ENCODE measurements around the gene MOSMO.
A peak's percentile ranks its signal among the peaks of the same experiment; 100 is the strongest.

Gene MOSMO

GRCh38 chr16:22054847-22055590 lies 47.1 kb downstream of the MOSMO start:
- 50% methylated on average over 2 of the region's 5 CpGs for WGBS (ENCODE audit: insufficient coverage)
- Histone ChIP-seq H3K9me3 (ENCODE audit: control extremely low read depth in 1 of 5, control insufficient read depth in 4 of 5, insufficient read depth in 2 of 5, low read depth in 1 of 5, low read length in 4 of 5) (no peaks in the 10 kb centered on the region), H3K4me1 (ENCODE audit: control extremely low read depth in 1 of 4, control insufficient read depth in 4 of 4, insufficient read depth in 4 of 4, low read length in 3 of 4) (peaks cover 6 to 18% (median 7%) of the 10 kb centered on the region in 4 experiments), H3K27me3 (replicated peaks in 2 of 5; ENCODE audit: control insufficient read depth in 4 of 5, insufficient read depth in 5 of 5, low read length in 4 of 5) (no peaks in the 10 kb centered on the region), H3K27ac (ENCODE audit: insufficient read depth in 1 of 2, low read depth in 1 of 2, low read length in 2 of 2, poor library complexity in 1 of 2, severe bottlenecking in 2 of 2) (peak overlapping the region in 1 of 2 experiments; percentile 7), H3K4me3 (ENCODE audit: control insufficient read depth in 1 of 7, extremely low read depth in 1 of 7, insufficient read depth in 4 of 7, low read depth in 2 of 7, low read length in 6 of 7) (peak overlapping the region in 1 of 7 experiments; percentile 46), H3K36me3 (ENCODE audit: control insufficient read depth in 4 of 4, insufficient read depth in 4 of 4, low read length in 3 of 4) (no peaks in the 10 kb centered on the region)
- POLR2A ChIA-PET = no interaction called here
- DNase-seq = peak; percentile 4 to 75 (median 64)
- CTCF ChIA-PET = interaction anchor here (1.0 to 2.4 kb wide), 5 partner anchors 23 to 133 kb away, joined by 3 to 13 read pairs (median 5); no protein-coding TSS in a partner anchor

DNA sequence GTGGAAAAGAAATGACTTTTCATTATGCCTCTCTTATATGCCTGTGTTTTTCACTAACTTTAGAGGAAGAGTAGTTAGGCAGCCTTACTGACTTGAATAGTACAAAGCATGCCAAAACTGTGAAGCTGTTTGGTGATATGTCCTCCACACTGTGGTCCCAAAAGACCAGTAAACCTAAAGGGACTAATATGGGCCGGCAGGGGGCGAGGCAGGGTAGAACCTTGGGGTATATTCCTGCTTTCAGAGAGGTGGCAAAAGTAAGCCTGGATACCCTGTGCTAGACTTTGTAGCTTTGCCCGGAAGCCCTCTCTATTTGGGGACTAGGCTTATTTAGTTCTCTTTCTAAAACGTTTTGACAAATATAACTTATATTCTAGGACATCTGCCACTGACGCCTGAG lies 48.0 kb downstream of the MOSMO start:
- CTCF ChIA-PET = interaction anchor here (1.0 to 2.4 kb wide), 5 partner anchors 22 to 133 kb away, joined by 3 to 13 read pairs (median 5); no protein-coding TSS in a partner anchor
- no peaks in the 10 kb centered on the region for H3K36me3 ChIP-seq (ENCODE audit: control insufficient read depth in 4 of 4, insufficient read depth in 4 of 4, low read length in 3 of 4)
- peaks cover 6 to 18% (median 7%) of the 10 kb centered on the region in 4 experiments for H3K4me1 ChIP-seq (ENCODE audit: control extremely low read depth in 1 of 4, control insufficient read depth in 4 of 4, insufficient read depth in 4 of 4, low read length in 3 of 4)
- DNase-seq = no peak
- no peaks in the 10 kb centered on the region for H3K27me3 ChIP-seq (replicated peaks in 2 of 5; ENCODE audit: control insufficient read depth in 4 of 5, insufficient read depth in 5 of 5, low read length in 4 of 5)
- POLR2A ChIA-PET = no interaction called here
- H3K9me3 ChIP-seq (ENCODE audit: control extremely low read depth in 1 of 5, control insufficient read depth in 4 of 5, insufficient read depth in 2 of 5, low read depth in 1 of 5, low read length in 4 of 5) = no peaks in the 10 kb centered on the region
- WGBS (ENCODE audit: insufficient coverage) = 93% methylated on average over 5 of the region's 5 CpGs
- H3K27ac ChIP-seq (ENCODE audit: insufficient read depth in 1 of 2, low read depth in 1 of 2, low read length in 2 of 2, poor library complexity in 1 of 2, severe bottlenecking in 2 of 2) = no peak overlapping the region
- H3K4me3 ChIP-seq (ENCODE audit: control insufficient read depth in 1 of 7, extremely low read depth in 1 of 7, insufficient read depth in 4 of 7, low read depth in 2 of 7, low read length in 6 of 7) = no peak overlapping the region

DNA sequence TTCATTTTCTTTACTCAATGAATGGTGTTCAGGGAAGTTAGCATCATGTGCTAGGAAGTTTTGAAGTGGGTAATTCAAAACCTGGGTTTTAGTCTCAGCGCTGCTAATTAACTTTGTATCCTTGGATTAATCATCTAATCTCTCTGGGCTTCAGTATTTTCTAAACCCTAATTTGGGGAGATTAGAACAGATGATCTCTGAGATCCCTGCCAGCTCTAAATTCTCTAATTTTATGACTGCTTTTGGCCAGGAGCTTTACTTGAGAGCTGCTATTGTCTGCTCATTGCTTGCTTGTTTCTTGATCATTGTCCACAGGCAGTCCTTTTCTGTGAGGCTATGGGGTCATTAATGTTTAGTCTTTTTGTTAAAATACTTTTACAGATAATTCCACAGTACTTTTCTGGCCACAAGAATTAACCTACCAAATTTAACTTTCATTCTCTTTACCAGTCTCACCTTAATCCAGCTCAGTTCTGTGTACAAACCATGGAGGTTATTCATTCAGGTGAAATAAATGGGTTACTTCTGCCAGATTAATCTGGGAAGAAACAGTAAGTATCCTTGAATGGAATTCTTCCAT lies 56.1 kb downstream of the MOSMO start:
- no peaks in the 10 kb centered on the region for H3K4me1 ChIP-seq (ENCODE audit: control extremely low read depth in 1 of 4, control insufficient read depth in 4 of 4, insufficient read depth in 4 of 4, low read length in 3 of 4)
- H3K9me3 ChIP-seq (ENCODE audit: control extremely low read depth in 1 of 5, control insufficient read depth in 4 of 5, insufficient read depth in 2 of 5, low read depth in 1 of 5, low read length in 4 of 5) = peaks cover 0 to 10% (median 6%) of the 10 kb centered on the region in 5 experiments
- no peak overlapping the region for H3K4me3 ChIP-seq (ENCODE audit: control insufficient read depth in 1 of 7, extremely low read depth in 1 of 7, insufficient read depth in 4 of 7, low read depth in 2 of 7, low read length in 6 of 7)
- WGBS (ENCODE audit: insufficient coverage) = 100% methylated on average over 1 of the region's 1 CpG
- POLR2A ChIA-PET = no interaction called here
- peaks cover 0 to 13% (median 1%) of the 10 kb centered on the region in 4 experiments for H3K36me3 ChIP-seq (ENCODE audit: control insufficient read depth in 4 of 4, insufficient read depth in 4 of 4, low read length in 3 of 4)
- CTCF ChIA-PET = interaction anchor here (1.2 to 1.6 kb wide), 3 partner anchors 35 to 119 kb away, joined by 3 to 5 read pairs (median 4); no protein-coding TSS in a partner anchor
- DNase-seq = no peak
- H3K27ac ChIP-seq (ENCODE audit: insufficient read depth in 1 of 2, low read depth in 1 of 2, low read length in 2 of 2, poor library complexity in 1 of 2, severe bottlenecking in 2 of 2) = no peak overlapping the region
- no peaks in the 10 kb centered on the region for H3K27me3 ChIP-seq (replicated peaks in 2 of 5; ENCODE audit: control insufficient read depth in 4 of 5, insufficient read depth in 5 of 5, low read length in 4 of 5)

DNA sequence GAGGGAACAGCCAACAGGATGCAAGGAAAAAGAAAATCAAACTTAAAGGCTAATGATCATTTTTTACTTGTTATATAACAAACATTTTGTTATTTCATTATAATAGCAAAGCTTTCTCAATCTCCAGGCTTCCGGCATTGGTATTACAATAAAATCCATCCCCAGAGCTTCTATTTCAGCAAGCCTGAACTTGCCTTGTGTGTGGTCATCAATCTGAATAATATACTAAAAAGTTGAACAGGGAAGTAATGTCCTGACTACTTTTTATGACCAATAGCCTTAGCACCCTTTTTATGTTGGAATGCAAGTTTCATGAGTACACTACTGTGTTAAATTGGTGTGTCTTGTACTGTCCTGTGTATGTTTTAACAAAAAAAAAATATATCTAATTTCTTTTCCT lies 57.3 kb downstream of the MOSMO start:
- Histone ChIP-seq H3K27ac (ENCODE audit: insufficient read depth in 1 of 2, low read depth in 1 of 2, low read length in 2 of 2, poor library complexity in 1 of 2, severe bottlenecking in 2 of 2) (no peak overlapping the region), H3K27me3 (replicated peaks in 2 of 5; ENCODE audit: control insufficient read depth in 4 of 5, insufficient read depth in 5 of 5, low read length in 4 of 5) (no peaks in the 10 kb centered on the region), H3K9me3 (ENCODE audit: control extremely low read depth in 1 of 5, control insufficient read depth in 4 of 5, insufficient read depth in 2 of 5, low read depth in 1 of 5, low read length in 4 of 5) (peaks cover 0 to 10% (median 6%) of the 10 kb centered on the region in 5 experiments), H3K36me3 (ENCODE audit: control insufficient read depth in 4 of 4, insufficient read depth in 4 of 4, low read length in 3 of 4) (peaks cover 0 to 13% (median 1%) of the 10 kb centered on the region in 4 experiments), H3K4me3 (ENCODE audit: control insufficient read depth in 1 of 7, extremely low read depth in 1 of 7, insufficient read depth in 4 of 7, low read depth in 2 of 7, low read length in 6 of 7) (no peak overlapping the region), H3K4me1 (ENCODE audit: control extremely low read depth in 1 of 4, control insufficient read depth in 4 of 4, insufficient read depth in 4 of 4, low read length in 3 of 4) (peaks cover 0 to under 1% (median 0%) of the 10 kb centered on the region in 4 experiments)
- CTCF ChIA-PET = interaction anchor here (1.4 to 5.2 kb wide), 3 partner anchors 12 to 63 kb away, joined by 4 to 29 read pairs (median 5); no protein-coding TSS in a partner anchor
- no CpG with 5 or more reads among the region's 1 CpG for WGBS (ENCODE audit: insufficient coverage)
- POLR2A ChIA-PET = no interaction called here
- no peak for DNase-seq

DNA sequence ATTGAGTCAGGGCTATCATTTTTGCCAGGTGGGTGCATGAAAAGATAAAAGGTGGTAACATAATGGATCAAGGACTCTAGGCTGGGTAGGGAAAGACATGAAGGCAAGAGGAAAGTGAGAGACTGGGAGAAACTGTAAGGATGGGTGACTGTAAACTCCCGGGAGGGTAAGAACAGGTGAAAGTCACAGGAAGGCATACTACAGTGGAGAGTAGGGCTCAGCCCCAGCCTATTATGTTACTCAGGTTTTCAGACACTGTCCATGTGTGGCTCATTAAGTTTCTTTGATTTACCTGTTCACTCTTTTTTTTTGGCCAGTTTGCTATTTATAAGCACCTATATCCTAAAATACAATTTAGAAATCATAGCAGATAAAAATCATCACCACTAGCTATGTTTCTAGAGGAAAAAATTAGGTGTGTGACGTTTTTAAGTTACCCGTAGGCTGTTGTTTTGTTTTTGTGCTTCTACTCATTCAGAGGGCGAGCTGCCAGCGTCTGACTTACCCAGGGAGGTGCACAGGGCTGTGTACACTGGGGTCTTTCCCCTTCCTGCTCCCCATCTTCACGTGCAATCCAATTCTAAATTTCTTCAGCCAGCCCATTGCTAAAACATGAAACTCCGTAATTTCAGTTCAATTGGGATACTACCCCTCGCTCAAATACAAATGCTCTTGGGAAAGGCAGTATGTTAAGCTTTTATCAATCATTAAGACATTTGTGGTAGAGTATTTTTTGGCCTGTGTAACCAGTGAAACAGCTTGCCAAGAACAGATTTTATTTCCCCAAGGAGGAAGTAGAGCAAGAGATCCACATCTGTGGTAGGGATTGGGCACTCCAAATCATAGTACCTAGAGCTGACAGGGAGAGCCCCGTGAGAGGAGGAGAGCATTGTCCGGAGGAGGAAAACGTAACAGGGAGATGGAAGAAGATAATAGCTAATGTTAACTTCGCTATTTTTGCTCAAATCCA lies 62.7 kb downstream of the MOSMO start:
- DNase-seq = peak in 1 of 3 donors; percentile 22
- ChIA-PET CTCF (interaction anchor here (0.7 to 2.3 kb wide), 7 partner anchors 21 to 118 kb away, joined by 3 to 13 read pairs (median 3); partner anchors contain the start of gene MOSMO), POLR2A (no interaction called here)
- no peak overlapping the region for H3K4me3 ChIP-seq (ENCODE audit: control insufficient read depth in 1 of 7, extremely low read depth in 1 of 7, insufficient read depth in 4 of 7, low read depth in 2 of 7, low read length in 6 of 7)
- no peak overlapping the region for H3K27ac ChIP-seq (ENCODE audit: insufficient read depth in 1 of 2, low read depth in 1 of 2, low read length in 2 of 2, poor library complexity in 1 of 2, severe bottlenecking in 2 of 2)
- H3K27me3 ChIP-seq (replicated peaks in 2 of 5; ENCODE audit: control insufficient read depth in 4 of 5, insufficient read depth in 5 of 5, low read length in 4 of 5) = no peaks in the 10 kb centered on the region
- peaks cover 0 to 10% (median 6%) of the 10 kb centered on the region in 5 experiments for H3K9me3 ChIP-seq (ENCODE audit: control extremely low read depth in 1 of 5, control insufficient read depth in 4 of 5, insufficient read depth in 2 of 5, low read depth in 1 of 5, low read length in 4 of 5)
- WGBS (ENCODE audit: insufficient coverage) = 67% methylated on average over 8 of the region's 12 CpGs
- peaks cover 0 to 8% (median 0%) of the 10 kb centered on the region in 4 experiments for H3K4me1 ChIP-seq (ENCODE audit: control extremely low read depth in 1 of 4, control insufficient read depth in 4 of 4, insufficient read depth in 4 of 4, low read length in 3 of 4)
- H3K36me3 ChIP-seq (ENCODE audit: control insufficient read depth in 4 of 4, insufficient read depth in 4 of 4, low read length in 3 of 4) = peaks cover 0 to 13% (median 1%) of the 10 kb centered on the region in 4 experiments

DNA sequence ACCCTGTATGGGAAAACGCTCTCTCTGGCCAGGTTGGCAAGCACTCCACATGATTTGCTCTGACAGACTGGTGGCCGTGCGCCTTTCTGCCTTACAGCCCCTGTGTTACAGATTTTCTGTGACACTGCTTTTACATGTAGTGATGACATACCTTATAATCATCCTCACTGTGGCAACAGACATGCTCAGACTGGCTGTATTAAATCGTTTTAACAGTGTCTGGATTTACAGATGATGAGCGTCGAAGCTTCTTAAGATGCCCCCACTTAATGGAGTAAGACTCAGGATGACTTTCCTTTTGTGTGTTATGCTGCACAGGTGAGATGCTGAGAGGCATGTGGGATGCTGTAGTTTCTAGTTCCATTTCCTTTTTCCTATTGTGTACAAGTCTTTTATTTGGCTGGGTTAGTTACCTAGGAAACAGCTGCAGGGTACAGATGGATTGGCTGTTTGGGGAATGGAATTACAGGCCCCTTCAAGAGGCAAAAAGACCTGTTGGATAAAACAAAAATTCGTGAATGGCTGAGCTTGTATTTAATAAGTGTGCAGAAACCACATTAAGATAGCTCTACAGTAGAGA lies 63.5 kb downstream of the MOSMO start:
- no peak overlapping the region for H3K27ac ChIP-seq (ENCODE audit: insufficient read depth in 1 of 2, low read depth in 1 of 2, low read length in 2 of 2, poor library complexity in 1 of 2, severe bottlenecking in 2 of 2)
- 93% methylated on average over 7 of the region's 7 CpGs for WGBS (ENCODE audit: insufficient coverage)

More for the DNA sequence above, 63.5 kb downstream of the MOSMO start:
- no peak for DNase-seq
- Histone ChIP-seq H3K27me3 (replicated peaks in 2 of 5; ENCODE audit: control insufficient read depth in 4 of 5, insufficient read depth in 5 of 5, low read length in 4 of 5) (no peaks in the 10 kb centered on the region), H3K4me1 (ENCODE audit: control extremely low read depth in 1 of 4, control insufficient read depth in 4 of 4, insufficient read depth in 4 of 4, low read length in 3 of 4) (peaks cover 0 to 8% (median 0%) of the 10 kb centered on the region in 4 experiments), H3K9me3 (ENCODE audit: control extremely low read depth in 1 of 5, control insufficient read depth in 4 of 5, insufficient read depth in 2 of 5, low read depth in 1 of 5, low read length in 4 of 5) (peaks cover 0 to 10% (median 6%) of the 10 kb centered on the region in 5 experiments), H3K4me3 (ENCODE audit: control insufficient read depth in 1 of 7, extremely low read depth in 1 of 7, insufficient read depth in 4 of 7, low read depth in 2 of 7, low read length in 6 of 7) (no peak overlapping the region), H3K36me3 (ENCODE audit: control insufficient read depth in 4 of 4, insufficient read depth in 4 of 4, low read length in 3 of 4) (peaks cover 0 to 9% (median 0%) of the 10 kb centered on the region in 4 experiments)
- ChIA-PET CTCF (interaction anchor here (0.7 to 2.3 kb wide), 9 partner anchors 11 to 117 kb away, joined by 3 to 13 read pairs (median 3); partner anchors contain the start of gene MOSMO), POLR2A (no interaction called here)

All from common myeloid progenitor, CD34-positive (primary cell).